GM12892 (cell line): ENCODE data around the gene ASTN1.

Experiments
- POLR2A ChIP-seq: IDR thresholded peaks from 2 replicates; pipeline ENCODE4 v1.6.1; 2011; ENCODE audit warnings: low read depth, low read length, control low read depth
- POLR2AphosphoS5 ChIP-seq: IDR thresholded peaks from 2 replicates; pipeline ENCODE4 v1.6.1; 2011; ENCODE audit warnings: low read depth, low read length, control low read depth

DNA sequence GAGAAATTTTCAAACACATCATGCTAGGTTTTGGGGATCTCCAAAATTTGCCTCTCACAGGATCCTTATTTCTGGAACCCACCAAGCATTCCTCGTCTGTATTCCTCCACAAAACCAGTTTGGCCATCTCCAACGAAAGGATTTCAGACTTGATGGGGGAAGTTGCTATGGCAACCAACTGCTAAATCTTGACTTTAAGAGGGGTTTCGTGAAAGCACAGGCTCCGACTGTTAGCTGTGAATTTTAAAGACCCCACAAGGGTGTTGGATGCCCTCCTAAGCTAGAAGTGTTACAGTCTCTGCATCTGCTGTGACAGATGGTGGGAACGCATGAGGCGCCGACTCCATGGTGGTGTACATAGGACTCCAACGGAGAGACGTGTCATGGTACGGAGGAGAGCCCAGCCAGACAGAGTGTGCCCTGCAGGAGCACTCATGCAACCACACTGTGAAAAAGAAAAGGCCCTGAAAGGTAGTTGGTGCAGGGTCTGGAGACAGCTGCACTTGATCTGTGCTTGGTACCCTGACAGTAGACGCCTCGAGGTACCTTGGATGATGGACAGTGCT, 147.1 kb downstream of the ASTN1 start:
- TF ChIP-seq POLR2AphosphoS5 (no peak), POLR2A (no peak)
